ENCODE results near the gene RASSF8.
"Not testable (repeated sequence)": the region's sequence is repeated elsewhere in the genome, so short reads cannot be mapped to it uniquely, and the experiment has no call there.

The RASSF8 gene

DNA sequence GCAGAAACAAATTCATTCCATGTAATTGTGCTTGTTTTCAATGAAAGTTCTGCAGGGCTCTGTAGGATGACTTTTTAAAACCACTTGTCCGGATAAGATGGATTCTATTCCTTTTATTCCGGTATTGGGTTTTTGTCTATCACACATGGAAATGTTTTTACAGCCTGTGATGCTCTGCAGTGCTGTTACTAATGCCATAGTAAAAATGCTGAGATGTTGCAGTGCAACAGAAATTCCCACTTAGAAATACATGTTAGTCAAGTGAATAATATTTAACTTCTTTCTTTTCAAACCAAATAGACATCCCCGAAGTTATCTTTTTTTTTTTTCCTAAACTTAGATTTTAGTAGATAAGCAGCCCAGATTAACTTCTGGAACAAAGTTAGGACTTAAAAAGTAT, 71.9 kb downstream of the RASSF8 start:
- DNase-seq (ENCODE audit: low spot score), result no peak

DNA sequence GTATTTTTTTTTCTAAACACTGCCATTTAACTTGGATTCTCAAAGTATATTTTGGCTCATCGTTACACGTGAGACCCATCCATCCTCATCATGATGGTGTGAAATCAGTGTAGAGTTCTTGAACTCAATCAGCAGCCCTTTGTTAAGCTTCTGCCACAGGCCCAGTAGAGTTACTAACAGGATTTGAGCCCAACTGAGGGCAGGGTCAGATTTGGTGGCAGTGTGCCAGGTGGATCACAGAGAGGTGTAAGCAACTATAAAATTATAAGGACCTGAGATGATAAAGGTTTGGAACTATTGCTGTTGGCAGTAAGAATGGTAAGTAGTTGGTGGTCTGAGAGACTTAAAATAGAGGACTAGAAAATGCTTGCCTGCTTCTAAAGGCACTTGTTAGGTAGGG, 72.8 kb downstream of the RASSF8 start:
- DNase-seq (ENCODE audit: low spot score), result no peak

DNA sequence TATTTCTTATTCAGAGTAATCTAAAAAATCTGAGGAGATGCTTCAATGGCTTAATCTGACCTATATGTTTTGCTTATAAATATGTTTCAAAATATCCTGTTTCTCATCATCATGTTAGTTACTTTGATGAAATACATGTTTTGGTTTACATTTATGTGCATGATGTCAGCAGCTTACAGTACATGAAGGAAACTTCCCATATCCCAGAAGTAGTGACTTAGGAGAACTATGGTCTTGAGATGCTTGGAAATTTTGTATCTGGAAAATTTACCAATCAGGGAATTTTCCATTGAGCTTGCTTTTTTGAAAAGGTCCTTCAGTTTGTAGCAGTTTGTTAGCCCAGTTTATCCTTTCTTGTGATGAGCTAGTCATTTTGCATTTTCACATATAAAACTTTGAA, 73.3 kb downstream of the RASSF8 start:
- DNase-seq (ENCODE audit: low spot score), result no peak

DNA sequence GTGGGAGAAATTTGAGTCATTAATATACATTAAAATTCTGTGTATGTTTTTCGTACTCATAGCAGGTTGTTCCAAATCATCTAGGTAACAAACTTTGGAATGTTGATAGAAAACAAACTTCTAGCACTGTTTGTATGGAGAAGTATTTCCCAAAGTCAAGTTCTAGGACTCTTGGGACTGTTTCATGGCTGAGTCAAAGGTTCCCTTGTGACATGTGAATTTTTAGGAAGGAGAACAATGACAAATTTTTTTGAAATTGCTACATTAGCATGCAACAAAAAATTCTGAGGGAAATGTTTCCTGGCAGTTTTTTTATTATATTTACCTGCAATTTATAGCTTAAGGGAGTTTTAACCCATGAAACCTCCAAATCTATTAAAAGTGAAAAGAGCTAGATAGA, 73.8 kb downstream of the RASSF8 start:
- no peak for DNase-seq (ENCODE audit: low spot score)

DNA sequence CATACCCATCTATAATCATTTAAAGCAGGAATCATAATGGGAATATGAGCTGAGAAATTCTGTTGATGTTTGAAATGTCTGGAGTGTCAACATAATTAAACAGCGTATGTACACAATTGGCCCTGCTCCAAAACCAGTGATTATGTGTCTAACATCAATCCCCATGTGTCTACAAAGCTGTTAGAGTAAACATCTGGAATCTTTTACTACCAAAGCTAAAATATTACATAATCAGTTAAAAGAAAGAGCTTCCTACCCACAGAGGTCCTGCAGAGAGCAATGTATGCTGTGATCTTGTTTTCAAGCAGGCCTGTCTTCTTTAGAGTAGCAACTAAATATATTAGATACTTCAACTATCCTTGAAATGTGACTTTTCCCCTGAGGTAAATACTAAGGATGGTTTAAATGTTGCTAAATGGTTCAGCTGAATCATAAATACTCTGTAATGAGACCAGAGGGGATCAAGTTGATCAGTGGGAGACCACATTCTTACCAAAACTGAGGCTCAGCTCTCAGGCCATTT, 74.3 kb downstream of the RASSF8 start:
- DNase-seq (ENCODE audit: low spot score), result peak; percentile 16

DNA sequence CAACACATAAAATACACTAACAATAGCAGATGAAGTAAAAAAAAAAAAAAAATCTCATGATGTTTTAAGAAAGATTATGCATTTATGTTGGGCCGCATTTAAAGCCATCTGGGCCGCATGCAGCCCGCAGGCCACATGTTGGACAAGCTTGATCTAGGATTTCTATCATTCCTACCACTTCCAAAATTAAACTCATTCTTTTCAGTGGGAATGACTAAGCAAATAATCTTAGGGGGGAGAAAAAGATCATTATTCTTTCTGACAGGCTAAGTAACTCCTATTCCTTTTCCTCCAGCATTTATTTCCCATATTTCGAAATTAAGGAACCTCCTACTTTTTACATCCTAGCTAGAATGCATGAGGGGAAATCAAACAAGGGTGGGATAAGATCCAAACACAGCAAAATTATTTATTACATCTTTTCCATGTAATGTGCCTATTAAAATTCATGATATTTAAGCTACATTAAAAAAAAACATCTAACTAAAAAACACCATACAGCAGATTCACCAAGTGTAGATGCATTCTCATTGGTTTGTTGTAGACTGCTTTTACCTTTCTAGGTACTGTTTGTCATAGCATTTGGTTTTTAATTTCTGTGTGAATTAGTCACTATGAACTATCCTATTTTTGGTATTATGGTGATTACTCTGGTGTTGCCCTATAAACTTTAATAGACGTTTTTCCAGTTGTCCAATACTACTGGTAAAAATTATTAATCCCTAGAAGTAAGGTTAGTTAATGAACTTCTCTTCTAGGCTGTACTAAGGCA, 76.1 kb downstream of the RASSF8 start:
- DNase-seq (ENCODE audit: low spot score), result no peak

DNA sequence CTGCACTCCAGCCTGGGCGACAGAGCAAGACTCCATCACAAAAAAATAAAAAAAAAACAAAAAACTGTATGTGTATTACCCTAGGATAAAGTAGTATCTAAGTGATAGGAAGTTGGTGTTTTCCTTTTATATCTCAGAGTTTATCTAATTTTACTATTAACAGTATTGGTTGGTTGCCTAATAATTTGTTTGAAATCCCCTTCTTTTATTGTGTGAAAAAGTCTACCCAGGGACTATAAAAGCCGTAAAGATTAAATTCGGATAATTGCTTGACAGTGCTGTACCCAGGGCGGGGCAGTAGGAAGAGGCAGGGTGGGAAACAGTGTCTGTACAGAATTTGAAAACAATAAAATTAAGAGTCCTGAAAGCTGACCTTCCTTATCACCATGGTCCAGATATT, 78.4 kb downstream of the RASSF8 start:
- no peak for DNase-seq (ENCODE audit: low spot score)

DNA sequence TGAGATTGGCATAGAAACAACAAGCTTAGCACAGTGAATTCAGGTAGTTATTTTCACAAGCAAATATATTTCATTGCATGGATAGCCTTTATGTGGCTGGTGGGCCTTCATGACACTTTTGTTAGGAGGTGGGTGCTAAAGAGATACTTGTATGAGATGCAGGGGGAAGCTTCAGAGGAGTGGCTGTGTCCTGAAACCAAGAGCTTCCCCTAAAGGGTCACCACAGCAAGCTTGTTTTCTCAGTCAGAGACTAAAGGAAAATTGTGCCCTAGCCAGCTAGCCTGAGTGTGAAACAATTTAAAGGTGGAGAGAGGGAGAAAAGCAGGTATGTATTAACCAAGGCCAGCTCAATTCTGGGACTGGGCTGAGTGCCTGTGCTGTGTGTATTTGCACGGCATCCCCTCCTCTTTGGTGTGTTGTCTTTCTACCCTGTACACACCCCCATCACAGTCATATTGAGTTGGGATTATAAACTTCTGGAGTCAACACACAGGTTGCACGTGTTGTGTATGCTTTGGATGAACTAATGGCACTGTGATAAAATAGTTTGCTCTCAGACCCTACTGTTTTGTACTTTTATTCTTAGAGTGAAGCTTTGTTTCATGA, 79.2 kb downstream of the RASSF8 start:
- no peak for DNase-seq (ENCODE audit: low spot score)

DNA sequence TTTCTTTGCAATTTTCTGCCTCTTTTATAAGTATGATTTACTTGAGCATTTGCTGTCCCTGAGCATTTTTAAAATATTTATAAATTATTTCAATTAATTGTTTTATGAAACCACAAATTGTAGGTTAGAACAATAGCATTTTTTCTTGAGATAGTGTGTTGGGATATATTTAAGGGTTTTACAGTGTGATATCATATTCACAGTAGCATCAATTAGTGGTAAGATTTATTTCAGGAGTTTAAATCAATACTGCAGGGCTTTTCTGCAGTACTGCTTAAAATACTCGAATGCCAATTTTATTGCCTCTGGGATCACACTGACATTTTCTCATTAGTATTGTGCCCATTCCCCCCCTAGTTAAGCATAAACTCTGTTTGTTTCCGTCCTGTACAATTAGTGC, 84.2 kb downstream of the RASSF8 start:
- no peak for DNase-seq (ENCODE audit: low spot score)

DNA sequence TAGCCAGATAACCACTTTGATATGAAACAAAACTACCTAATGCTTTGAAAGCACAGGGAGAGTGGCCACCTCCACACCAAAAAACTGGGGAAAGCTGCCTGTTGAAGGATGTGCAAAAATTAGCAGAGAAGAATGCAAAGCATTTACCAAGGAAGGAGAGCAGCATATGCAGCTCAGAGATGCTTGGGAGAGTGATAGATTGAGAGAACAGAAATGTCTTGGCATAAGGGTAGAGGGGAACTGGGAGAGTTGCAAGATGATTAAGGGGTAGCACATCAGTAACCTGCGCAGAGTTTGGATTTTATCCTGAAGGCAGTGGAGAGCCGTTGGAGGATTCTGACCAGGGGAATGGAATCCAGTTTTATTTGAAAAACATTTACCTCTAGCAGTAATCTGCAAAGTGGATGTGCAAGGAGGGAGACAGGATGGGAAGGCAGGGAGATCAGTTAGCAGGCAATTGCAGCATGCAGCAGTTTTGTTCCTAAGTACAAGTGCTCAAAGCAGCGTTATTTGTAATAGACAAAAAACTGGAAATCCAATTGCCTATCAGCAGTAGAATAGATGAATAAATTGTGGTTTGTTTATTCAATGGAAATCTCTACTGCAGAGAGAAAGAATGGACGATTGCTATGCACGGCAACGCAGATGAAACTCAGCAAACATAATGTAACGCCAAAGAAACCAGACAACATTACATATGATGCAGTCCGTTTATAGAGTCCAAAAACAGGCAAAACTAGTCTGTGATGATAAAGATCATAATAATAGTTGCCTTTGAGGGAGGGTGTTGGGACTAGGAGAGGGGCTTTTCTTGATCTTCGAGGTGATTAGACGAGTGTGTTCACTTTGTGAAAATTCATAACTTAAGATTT, 84.9 kb downstream of the RASSF8 start:
- DNase-seq (ENCODE audit: low spot score), result no peak

DNA sequence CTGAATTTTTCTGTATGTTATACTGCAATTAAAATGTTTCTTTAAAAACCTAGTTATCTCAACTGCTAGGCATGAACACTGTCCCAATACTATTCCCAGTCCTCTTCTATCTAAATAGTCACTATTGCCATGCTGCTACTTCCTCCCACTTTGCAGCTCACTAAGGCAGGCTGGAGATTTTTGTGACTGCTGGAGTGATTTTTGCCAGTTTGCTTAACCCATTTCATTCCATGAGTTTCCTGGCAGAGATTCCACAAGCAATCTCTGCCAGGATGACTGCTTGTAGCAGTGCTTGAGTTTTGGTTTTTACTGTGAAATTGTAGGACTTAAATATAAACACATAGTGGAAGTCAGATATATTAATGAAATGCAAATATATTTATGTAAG, 85.5 kb downstream of the RASSF8 start:
- DNase-seq (ENCODE audit: low spot score), result no peak

DNA sequence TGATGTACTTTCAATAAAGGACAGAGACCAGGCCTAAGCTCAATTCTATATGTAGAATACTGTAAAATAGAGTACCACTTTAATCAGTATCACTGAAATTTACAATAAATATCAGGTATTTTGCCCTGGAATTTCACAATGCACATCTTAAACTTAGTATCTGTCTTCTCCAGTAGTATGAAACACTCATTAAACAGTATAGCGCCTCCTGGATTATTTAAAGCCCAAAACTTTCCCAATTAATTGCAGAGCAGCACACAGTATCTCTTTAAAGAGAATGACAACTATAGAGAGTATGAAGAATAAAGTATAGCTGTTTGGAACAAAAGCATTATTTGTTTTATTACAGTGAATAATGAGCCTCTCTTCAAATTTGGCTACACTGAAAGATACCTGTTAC, 86.1 kb downstream of the RASSF8 start:
- DNase-seq (ENCODE audit: low spot score), result no peak

DNA sequence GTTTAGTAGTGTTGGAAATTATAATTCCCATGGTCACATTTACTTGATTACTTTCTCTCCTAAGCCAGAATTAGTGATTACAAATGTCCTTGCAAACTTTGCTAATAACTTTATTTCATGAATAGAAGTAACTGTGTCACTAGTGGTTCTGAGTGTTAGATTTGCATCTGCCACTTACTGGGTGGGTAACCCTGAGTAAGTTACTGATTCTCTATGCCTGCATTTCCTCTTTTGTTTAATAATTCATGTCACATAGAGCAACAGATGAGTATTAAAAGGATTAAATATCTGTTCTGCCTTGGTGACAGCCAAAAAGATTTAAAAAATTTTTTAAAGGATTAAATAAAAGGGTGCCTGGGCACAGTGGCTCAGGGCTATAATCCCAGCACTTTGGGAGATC, 87.7 kb downstream of the RASSF8 start:
- DNase-seq (ENCODE audit: low spot score), result no peak

DNA sequence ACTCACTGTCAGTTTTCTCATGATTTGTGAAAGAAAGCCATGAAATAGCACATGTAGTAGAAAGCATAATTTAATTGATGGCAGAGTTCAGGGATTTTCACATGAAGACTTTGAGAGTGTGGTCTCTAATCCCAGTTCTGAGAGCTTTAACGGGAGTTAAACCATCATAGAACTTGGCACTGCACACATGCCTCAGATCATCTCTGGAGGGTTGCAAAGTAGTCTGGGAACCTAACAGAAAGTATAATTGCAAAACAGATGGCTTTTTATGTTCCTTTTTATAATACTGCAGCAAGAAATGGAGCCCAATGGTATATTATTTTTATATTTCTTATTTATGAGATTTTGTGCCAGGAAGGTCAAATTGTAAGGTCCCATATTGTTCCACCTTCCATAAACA, 88.4 kb downstream of the RASSF8 start:
- DNase-seq (ENCODE audit: low spot score), result no peak

DNA sequence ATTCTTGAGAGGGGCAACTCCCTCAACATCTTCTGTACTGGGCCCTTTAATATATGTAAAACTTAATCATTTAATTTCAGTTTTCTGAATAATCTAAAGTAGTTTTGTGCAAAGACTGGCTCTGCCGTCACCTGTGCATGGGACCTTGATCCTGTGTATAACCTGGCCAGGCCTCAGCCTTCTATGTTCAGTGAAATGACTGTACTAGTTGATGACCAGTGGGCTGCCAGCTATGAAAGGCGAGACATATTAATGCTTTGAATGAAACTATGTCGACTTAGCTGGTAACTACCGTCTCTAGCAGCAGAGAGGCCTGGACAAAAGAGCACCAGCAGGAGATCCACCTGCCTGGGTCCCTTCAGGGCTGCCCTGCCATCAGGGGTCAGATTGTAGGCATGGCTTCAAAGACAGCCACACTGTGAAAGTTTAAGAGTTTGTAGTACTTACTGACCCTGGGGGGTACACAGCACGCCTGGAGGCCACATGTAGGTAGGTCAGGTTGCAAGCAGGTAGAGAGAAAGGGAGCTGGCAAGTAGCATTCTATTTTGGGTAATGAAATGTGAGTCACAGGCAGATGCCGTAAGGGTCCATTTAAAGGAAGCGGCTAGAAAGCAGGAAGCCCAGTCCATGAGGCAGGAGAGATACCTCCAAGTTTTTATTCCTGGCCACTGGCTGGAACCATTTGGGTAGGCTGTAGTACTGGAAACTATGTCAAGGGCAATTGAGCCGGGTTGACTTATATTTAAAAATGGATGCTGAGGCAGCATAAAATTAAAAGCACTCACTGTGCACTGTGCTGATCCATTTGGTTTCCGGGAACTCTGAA, 89.1 kb downstream of the RASSF8 start:
- no peak for DNase-seq (ENCODE audit: low spot score)

DNA sequence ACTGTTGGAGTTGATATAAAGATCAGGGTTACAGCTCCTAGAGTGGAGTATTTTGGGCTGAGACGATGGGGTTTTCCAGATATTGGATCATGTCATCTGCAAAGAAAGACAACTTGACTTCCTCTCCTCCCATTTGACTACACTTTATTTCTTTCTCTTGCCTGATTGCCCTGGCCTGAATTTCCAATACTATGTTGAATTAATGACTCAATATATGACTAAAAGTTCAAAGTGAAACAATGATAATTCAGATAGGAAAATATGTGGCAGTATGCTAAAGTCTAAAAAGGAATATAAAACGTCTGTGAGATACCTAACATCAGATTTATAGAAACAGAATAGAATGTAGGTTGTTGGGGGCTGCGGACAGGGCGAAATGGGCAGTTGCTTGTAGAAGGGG, 94.2 kb downstream of the RASSF8 start:
- no peak for DNase-seq (ENCODE audit: low spot score)

DNA sequence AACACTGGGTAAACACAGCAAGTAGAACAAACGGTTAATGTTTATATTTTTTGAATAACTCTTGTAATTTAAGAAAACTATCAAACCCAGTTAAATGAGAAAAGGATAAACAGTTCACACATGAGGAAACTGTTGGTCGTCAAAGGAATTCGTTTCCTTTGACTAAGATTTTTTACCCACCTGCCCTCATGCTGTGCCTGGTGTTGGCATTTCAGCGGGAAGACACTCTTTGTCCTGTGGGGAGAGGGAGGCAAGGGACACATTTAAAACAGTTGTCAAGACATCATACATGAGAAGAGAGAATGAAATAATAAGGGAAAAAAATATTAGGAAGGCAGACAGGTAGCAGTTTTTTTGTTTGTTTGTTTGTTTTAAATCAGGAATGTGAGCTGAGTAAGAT, 95.9 kb downstream of the RASSF8 start:
- no peak for DNase-seq (ENCODE audit: low spot score)

DNA sequence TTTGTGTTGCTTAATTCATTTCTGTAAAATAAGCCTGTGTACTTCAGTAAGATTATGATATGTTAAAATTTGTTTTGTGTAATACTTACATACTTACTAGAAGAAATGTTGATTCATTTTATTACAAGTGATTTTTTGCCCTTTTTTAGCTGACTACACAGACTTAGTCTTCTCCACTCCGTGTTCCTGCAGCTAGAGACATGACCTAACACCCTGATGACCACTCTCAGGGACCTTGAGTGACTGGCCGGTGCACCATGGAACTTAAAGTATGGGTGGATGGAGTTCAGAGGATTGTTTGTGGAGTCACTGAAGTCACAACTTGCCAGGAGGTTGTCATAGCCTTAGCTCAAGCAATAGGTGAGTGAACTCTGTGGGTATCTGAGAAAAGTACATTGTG, 96.6 kb downstream of the RASSF8 start:
- DNase-seq (ENCODE audit: low spot score), result no peak

DNA sequence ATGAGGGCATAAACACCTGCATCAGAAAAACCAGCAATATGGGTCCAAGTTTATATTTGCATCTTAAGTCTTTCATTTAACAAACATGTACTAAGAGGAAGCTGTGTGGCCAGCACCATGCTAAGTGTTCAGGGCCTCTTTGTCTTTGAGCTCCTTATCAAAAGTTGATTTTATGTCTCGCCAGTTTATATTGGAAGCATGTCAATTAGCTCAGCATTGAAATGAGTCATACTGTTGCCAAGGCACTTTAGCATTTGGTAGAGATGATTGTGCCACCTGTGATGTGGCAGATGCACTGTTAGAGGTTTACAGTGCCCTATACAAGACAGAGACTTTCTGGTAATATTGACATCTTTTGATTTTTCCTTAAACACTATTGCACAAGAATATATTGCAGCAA, 97.9 kb downstream of the RASSF8 start:
- no peak for DNase-seq (ENCODE audit: low spot score)

DNA sequence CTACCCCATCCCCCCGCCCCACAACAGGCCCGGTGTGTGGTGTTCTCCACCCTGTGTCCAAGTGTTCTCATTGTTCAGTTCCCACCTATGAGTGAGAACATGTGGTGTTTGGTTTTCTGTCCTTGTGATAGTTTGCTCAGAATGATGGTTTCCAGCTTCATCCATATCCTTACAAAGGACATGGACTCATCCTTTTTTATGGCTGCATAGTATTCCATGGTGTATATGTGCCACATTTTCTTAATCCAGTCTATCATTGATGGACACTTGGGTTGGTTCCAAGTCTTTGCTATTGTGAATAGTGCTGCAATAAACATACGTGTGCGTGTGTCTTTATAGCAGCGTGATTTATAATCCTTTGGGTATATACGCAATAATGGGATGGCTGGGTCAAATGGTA, 98.8 kb downstream of the RASSF8 start:
- not testable (repeated sequence) for DNase-seq (ENCODE audit: low spot score)

DNA sequence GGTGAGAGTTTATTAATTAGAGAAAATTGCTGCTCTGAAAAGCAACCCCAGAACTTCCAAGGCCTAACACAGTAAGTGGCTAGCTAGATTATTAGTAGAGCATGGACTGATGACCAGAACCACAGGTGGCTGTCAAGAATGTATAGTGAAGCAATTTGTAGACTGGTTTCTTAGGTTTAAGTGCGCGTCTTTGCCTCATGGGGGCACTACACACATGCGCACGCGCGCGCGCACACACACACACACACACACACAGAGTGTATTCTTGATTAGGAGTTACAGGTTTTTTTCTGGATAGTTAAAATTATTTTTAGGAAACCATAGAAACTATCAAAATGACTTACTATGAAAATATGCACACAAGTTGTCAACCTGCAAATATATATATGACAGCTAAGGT, 99.8 kb downstream of the RASSF8 start:
- DNase-seq (ENCODE audit: low spot score), result no peak

DNA sequence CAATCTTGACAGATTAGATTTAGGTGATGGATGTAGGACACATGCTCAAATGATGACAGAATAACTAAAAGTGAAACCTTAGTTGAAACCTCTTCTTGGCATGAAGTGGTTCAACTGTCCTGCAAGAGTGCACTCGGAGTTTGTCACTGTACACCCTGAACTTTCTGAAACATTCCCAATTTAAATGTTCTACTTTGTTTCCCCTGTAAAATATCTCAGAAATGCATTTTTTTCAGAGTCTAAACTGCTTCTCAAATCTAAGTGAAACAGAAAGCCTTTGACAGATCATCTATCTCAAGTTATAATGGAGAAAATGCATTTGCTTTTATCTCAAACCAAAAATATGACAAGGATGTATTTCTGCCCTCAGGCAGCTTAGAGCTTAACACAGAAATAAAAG, 100.3 kb downstream of the RASSF8 start:
- no peak for DNase-seq (ENCODE audit: low spot score)
